Prostate gland (tissue), 2 donors: ENCODE results near the gene LYRM4. TPM values are rescaled to one million over a fixed set of nuclear protein-coding genes. Genes with fewer than 3 reads are reported as not detected.

Experiments used
- DNase-seq: peaks from one replicate; pipeline ENCODE4 v3.0.0-alpha.2; 2019; ENCODE audit warnings: low spot score
- H3K27ac ChIP-seq, 2 donors: fragments of 200-600 bp; sonication (generic); 2 replicates each; pipeline ENCODE4 v1.5.1; 2017 to 2019
- H3K27me3 ChIP-seq: fragments of 200-600 bp; sonication (generic); replicated peaks from 2 replicates; pipeline ENCODE4 v1.5.1; 2019; ENCODE audit not compliant: insufficient read depth
- H3K36me3 ChIP-seq, 2 donors: fragments of 200-600 bp; sonication (generic); 1 replicate in 1 of 2; 2 replicates in 1 of 2; pipeline versions ENCODE4 v1.5.1 to v1.8.1; 2017 to 2019
- H3K4me1 ChIP-seq: fragments of 200-600 bp; sonication (generic); replicated peaks from 2 replicates; pipeline ENCODE4 v1.5.1; 2019
- H3K4me3 ChIP-seq, 2 donors: fragments of 200-600 bp; sonication (generic); 2 replicates each; pipeline ENCODE4 v1.5.1; 2017 to 2019
- H3K9me3 ChIP-seq: fragments of 200-600 bp; sonication (generic); 2 replicates; pipeline ENCODE4 v1.5.1; 2017
- CTCF ChIP-seq, 4 experiments: fragments of 200-600 bp in 2 of 4; fragments of 450-650 bp in 2 of 4; sonication (generic) in 2 of 4; IDR thresholded peaks; 1 replicate in 3 of 4; 2 replicates in 1 of 4; pipeline ENCODE4 v1.5.1; 2016 to 2019; ENCODE audit warnings: antibody characterized with exemption in 4 of 4, mild to moderate bottlenecking in 2 of 4, moderate library complexity in 2 of 4
- POLR2A ChIP-seq: fragments of 450-650 bp; IDR thresholded peaks from one replicate; pipeline ENCODE4 v1.6.1; 2016; ENCODE audit warnings: antibody characterized with exemption, mild to moderate bottlenecking
- POLR2AphosphoS5 ChIP-seq: sonication (generic); formaldehyde crosslinking; IDR thresholded peaks from one replicate; pipeline ENCODE4 v1.6.1; 2017; ENCODE audit warnings: antibody characterized with exemption
- WGBS: methylation state at CpG from one replicate; pipeline ENCODE4 v1.1.5; 2018; 5-methylcytosine and 5-hydroxymethylcytosine counted together
- intact Hi-C: fragments of 100-400 bp; cut with DNase I; formaldehyde crosslinking; loops from one replicate; pipeline ENCODE4 v1.14.2; 2022
- total RNA-seq, 2 donors: library from RNA; depleted of rRNA; stranded (reverse); fragments of >200 nt; gene quantifications; one replicate each; pipeline ENCODE4 v1.1.0, GENCODE V29; 2016

LYRM4 gene
- total RNA-seq, 2 donors from 2014 or later, result 21.4 to 23.7 TPM

- Histone ChIP-seq H3K9me3 (no peaks in the 10 kb centered on the region), H3K36me3 (no peaks in the 10 kb centered on the region), H3K27ac (no peak overlapping the region), H3K4me3 (no peak overlapping the region), H3K4me1 (no peaks in the 10 kb centered on the region), H3K27me3 (no peaks in the 10 kb centered on the region)
- WGBS, result 97% methylated on average over 2 of the region's 2 CpGs
- intact Hi-C loops, result no loop called here
- DNase-seq, result no peak
- no peak for TF ChIP-seq POLR2AphosphoS5
Measured at GRCh38 chr6:5235830-5236229, 24.9 kb downstream of the LYRM4 start.

- H3K27me3 ChIP-seq, result no peaks in the 10 kb centered on the region
- intact Hi-C loops, result no loop called here
- H3K27ac ChIP-seq, result no peak overlapping the region
- H3K4me1 ChIP-seq, result no peaks in the 10 kb centered on the region
- H3K9me3 ChIP-seq, result no peaks in the 10 kb centered on the region
- no peak overlapping the region for H3K4me3 ChIP-seq
- 90% methylated on average over 6 of the region's 6 CpGs for WGBS
- TF ChIP-seq POLR2AphosphoS5 (no peak), POLR2A (no peak), CTCF (IDR thresholded peaks at IDR 0.05) (no peak)
- H3K36me3 ChIP-seq, result no peaks in the 10 kb centered on the region
- no peak for DNase-seq
Measured at GRCh38 chr6:5234874-5235273, 25.9 kb downstream of the LYRM4 start.

GRCh38 chr6:5231289-5231688 lies 29.5 kb downstream of the LYRM4 start:
- DNase-seq, result no peak
- Histone ChIP-seq H3K9me3 (no peaks in the 10 kb centered on the region), H3K36me3 (no peaks in the 10 kb centered on the region), H3K4me1 (no peaks in the 10 kb centered on the region), H3K27me3 (no peaks in the 10 kb centered on the region), H3K4me3 (no peak overlapping the region), H3K27ac (no peak overlapping the region)
- 63% methylated on average over 2 of the region's 2 CpGs for WGBS
- intact Hi-C loops, result no loop called here
- no peak for TF ChIP-seq POLR2AphosphoS5
- TF ChIP-seq POLR2A, result no peak

- no peaks in the 10 kb centered on the region for H3K36me3 ChIP-seq
- intact Hi-C loops, result no loop called here
- 41% methylated on average over 4 of the region's 4 CpGs for WGBS
- H3K9me3 ChIP-seq, result no peaks in the 10 kb centered on the region
- no peak overlapping the region for H3K4me3 ChIP-seq
- no peak for TF ChIP-seq POLR2AphosphoS5
- no peak for TF ChIP-seq POLR2A
- TF ChIP-seq CTCF (IDR thresholded peaks at IDR 0.05), result no peak
- H3K27ac ChIP-seq, result no peak overlapping the region
- no peaks in the 10 kb centered on the region for H3K4me1 ChIP-seq
- H3K27me3 ChIP-seq, result no peaks in the 10 kb centered on the region
- DNase-seq, result no peak
Measured at GRCh38 chr6:5230081-5230480, 30.7 kb downstream of the LYRM4 start.

GRCh38 chr6:5229356-5229755 lies 31.4 kb downstream of the LYRM4 start:
- no peak for DNase-seq
- WGBS, result 87% methylated on average over 3 of the region's 3 CpGs
- Histone ChIP-seq H3K36me3 (no peaks in the 10 kb centered on the region), H3K4me3 (no peak overlapping the region), H3K9me3 (no peaks in the 10 kb centered on the region), H3K27me3 (no peaks in the 10 kb centered on the region), H3K4me1 (no peaks in the 10 kb centered on the region), H3K27ac (no peak overlapping the region)
- intact Hi-C loops, result no loop called here
- TF ChIP-seq CTCF (IDR thresholded peaks at IDR 0.05) (no peak), POLR2A (no peak), POLR2AphosphoS5 (no peak)

GRCh38 chr6:5223309-5223708 lies 37.4 kb downstream of the LYRM4 start:
- H3K27ac ChIP-seq, result no peak overlapping the region
- 96% methylated on average over 6 of the region's 6 CpGs for WGBS
- intact Hi-C loops, result no loop called here
- no peaks in the 10 kb centered on the region for H3K27me3 ChIP-seq
- no peaks in the 10 kb centered on the region for H3K4me1 ChIP-seq
- H3K4me3 ChIP-seq, result no peak overlapping the region
- TF ChIP-seq CTCF (IDR thresholded peaks at IDR 0.05), result no peak
- no peak for TF ChIP-seq POLR2A
- no peak for TF ChIP-seq POLR2AphosphoS5
- DNase-seq, result no peak
- no peaks in the 10 kb centered on the region for H3K9me3 ChIP-seq
- H3K36me3 ChIP-seq, result no peaks in the 10 kb centered on the region
